Epithelial cell of esophagus (primary cell): ENCODE measurements around the gene ALDH4A1.

Source experiments
- DNase-seq: peaks from one replicate; pipeline ENCODE4 v3.0.0; 2010; ENCODE audit warnings: low read depth
- H3K4me3 ChIP-seq: 2 replicates; pipeline ENCODE4 v1.5.1; 2011; ENCODE audit warnings: mild to moderate bottlenecking, low read length, control low read depth
- TF ChIP-seq, protein P1 (sequence below): IDR thresholded peaks from 2 replicates; pipeline ENCODE4 v1.5.1; 2011; ENCODE audit warnings: low read depth, mild to moderate bottlenecking, low read length, control low read depth, inconsistent platforms; ENCODE audit not compliant: insufficient read depth; ENCODE audit errors: missing control alignments

The ALDH4A1 gene, protein sequence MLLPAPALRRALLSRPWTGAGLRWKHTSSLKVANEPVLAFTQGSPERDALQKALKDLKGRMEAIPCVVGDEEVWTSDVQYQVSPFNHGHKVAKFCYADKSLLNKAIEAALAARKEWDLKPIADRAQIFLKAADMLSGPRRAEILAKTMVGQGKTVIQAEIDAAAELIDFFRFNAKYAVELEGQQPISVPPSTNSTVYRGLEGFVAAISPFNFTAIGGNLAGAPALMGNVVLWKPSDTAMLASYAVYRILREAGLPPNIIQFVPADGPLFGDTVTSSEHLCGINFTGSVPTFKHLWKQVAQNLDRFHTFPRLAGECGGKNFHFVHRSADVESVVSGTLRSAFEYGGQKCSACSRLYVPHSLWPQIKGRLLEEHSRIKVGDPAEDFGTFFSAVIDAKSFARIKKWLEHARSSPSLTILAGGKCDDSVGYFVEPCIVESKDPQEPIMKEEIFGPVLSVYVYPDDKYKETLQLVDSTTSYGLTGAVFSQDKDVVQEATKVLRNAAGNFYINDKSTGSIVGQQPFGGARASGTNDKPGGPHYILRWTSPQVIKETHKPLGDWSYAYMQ

DNA sequence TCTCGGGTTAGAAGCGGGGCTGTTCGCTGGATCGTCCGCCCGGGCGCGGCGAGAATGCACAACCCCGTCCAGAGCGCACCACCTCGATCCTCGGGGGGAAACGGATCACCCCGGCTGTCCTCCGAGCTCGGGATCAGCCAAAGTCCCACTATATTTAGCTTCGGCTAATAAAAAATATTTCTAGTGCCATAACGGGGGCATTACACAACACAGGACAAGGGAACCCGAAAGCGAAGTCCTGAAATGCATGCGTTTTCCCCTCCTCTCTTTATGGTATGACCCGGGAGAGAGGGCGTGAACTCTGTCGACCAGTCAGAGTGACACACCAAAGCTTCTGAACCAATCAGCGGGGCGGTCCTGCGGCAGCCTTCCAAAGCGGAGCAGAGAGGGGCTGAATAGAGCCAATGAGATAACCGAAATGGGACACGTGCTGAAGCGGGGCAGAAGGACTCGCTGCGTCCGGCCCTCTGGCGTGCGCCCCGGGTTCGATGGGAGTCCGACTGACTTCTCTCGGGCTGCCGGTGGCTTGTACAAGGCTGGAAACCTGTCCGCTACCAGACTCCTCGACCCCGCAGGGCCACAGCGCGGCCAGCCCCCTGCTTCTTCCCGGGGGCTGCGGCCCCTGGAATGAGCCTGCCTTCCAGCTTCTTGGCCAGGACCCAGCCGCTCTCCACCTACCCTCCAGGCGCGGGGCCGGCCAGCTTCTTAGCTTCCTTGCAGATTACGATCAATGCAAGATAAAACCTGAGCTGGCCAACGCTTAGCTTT, at the start of gene ALDH4A1:
TSS of gene ALDH4A1 (minus strand) at position 33 of the 768 bp plus-strand sequence. CDS start at position 1, 32 bp downstream.
- TF ChIP-seq, protein P1, sequence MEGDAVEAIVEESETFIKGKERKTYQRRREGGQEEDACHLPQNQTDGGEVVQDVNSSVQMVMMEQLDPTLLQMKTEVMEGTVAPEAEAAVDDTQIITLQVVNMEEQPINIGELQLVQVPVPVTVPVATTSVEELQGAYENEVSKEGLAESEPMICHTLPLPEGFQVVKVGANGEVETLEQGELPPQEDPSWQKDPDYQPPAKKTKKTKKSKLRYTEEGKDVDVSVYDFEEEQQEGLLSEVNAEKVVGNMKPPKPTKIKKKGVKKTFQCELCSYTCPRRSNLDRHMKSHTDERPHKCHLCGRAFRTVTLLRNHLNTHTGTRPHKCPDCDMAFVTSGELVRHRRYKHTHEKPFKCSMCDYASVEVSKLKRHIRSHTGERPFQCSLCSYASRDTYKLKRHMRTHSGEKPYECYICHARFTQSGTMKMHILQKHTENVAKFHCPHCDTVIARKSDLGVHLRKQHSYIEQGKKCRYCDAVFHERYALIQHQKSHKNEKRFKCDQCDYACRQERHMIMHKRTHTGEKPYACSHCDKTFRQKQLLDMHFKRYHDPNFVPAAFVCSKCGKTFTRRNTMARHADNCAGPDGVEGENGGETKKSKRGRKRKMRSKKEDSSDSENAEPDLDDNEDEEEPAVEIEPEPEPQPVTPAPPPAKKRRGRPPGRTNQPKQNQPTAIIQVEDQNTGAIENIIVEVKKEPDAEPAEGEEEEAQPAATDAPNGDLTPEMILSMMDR, result no peak
- DNase-seq, result peak; percentile 99
- peak within 1 kb of the TSS; percentile 79 for H3K4me3 ChIP-seq

DNA sequence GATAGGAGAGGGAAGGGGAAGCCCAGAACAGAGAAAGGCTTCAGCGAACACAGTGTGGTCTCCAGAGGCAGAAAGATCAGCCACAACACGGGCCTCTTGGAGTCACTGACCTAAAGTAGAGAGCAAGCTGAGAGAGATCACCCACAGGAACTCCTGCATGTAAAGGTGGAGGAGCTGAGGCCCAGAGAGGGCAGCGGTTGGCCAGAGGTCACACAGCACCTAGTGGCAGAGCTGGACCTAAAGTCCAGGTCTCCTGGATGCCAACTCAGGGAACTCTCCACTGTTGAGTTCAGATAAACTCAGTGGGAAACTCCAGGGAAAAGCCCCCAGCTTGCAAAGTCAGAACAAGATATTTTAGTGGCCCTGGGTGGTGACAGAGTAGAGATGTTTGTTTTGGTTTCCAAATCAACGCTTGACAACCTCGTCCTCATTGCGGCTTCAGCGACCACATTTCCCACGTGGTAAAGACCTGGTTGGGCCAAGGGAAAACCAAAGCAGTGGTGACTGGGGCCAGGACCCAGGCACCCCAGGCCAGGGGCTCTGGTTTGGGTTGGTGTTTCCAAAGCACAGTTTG, 49.5 kb upstream of the ALDH4A1 start:
- TF ChIP-seq, protein P1, result no peak
- peak overlapping the region; percentile 97 for H3K4me3 ChIP-seq
- no peak for DNase-seq

DNA sequence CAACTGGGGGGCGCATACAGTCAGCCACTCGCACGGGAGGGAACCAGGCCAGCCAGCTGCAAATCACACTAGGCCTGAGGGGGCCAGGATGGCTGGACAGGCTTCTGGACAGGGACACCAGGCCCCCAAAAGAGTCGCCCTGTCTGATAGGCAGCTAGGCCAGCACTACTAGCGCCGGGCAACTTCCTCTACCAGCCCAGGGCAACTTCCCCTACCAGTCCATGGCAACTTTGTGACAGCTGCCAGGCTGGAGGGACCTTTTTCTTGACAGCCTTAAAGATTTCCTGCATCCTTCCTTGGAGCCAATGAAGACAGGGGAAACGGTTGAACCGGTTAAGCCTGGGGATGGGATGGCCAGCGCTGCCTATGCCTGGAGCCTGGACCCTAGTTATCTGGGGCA, 49.1 kb upstream of the ALDH4A1 start:
- TF ChIP-seq, protein P1, result no peak
- H3K4me3 ChIP-seq, result peak overlapping the region; percentile 97
- DNase-seq, result no peak

DNA sequence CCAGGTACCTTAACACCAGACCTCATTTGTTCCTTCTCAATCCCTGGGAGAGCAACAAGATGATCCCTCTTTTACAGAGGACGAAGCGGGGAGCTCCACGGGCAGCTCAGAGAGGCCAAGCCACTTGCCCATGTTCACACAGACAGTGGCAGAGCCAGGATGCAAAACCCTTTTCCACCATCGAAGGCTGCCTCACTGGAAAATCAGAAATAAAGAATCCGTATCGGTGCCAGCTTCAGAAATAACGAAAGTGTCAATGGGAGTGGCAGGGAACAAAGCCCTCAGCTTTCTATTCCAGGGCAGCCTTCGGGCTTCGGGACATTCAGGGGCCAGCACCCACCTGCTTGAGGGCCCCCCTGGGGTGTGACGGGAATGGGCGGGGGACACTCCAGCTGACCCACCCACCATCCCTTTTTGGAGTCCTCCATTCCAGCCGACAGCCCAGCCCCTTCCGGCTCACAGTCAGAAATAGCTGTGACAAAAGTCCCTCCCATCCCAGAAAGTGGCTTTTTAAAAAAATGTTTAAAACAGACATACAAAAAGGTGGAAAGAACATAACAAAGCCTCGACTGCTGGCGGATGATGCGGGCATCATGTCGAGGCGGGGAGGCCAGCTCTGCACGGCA, 48.2 kb upstream of the ALDH4A1 start:
- H3K4me3 ChIP-seq, result peak overlapping the region; percentile 97
- TF ChIP-seq, protein P1, result no peak
- no peak for DNase-seq

DNA sequence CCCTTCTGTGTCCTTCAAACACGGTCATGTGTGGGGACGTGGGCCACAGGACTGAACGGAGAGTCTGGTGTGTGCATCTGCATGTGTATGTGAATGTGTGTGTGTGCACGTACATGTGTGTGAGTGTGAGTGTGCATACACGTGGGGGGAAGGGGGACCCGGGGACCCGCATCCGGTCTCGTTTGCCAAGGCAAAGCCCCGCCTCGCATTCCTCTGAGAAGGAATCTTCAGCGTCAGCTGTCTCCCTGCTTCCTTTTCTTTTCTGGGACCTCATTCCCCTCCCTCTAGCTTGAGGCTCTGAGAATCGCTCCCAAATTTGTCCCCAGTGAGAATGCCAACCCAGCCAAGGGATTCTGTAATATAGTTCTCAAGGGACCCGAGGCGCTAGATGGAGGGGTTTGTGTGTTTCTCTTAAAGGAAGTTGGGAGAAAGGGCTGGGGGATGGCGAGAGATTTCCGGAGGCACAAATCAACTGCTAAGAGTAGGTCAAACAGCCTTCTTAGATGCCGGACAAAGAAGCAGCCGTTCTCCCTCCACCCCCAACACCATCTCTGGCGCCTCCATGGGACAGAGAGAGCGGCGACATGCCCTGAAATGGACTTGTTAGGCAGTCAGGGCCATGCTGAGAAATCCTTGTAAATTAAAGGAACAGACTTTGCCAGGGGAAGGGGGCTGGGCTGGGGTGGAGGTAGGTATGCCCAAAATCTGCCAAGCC, 47.5 kb upstream of the ALDH4A1 start:
- TF ChIP-seq, protein P1, result peak; percentile 16
- peak; percentile 35 for DNase-seq

More for the DNA sequence above, 47.5 kb upstream of the ALDH4A1 start:
- H3K4me3 ChIP-seq, result peak overlapping the region; percentile 97
